Upper lobe of right lung (tissue), 1 donor: Measurements from ENCODE around the gene ABCD2. TPM values are rescaled to one million over a fixed set of nuclear protein-coding genes. Genes with fewer than 3 reads are reported as not detected.

Source experiments
- ATAC-seq: fragments of 200-7000 bp; cut with Tn5 transposase; one replicate; pipeline ENCODE4 v1.9.1; 2020; ENCODE audit warnings: mild to moderate bottlenecking, moderate library complexity
- DNase-seq: peaks from one replicate; pipeline ENCODE4 v3.0.0-alpha.2; 2020
- H3K27ac ChIP-seq: fragments of 200-600 bp; one replicate; pipeline ENCODE4 v1.8.0; 2022
- H3K27me3 ChIP-seq: fragments of 200-600 bp; one replicate; pipeline ENCODE4 v1.8.0; 2022; ENCODE audit warnings: mild to moderate bottlenecking
- H3K36me3 ChIP-seq: fragments of 200-600 bp; one replicate; pipeline ENCODE4 v1.8.0; 2022
- H3K4me1 ChIP-seq: fragments of 200-600 bp; one replicate; pipeline ENCODE4 v1.8.0; 2022
- H3K4me3 ChIP-seq: fragments of 200-600 bp; one replicate; pipeline ENCODE4 v1.8.0; 2022; ENCODE audit warnings: mild to moderate bottlenecking
- H3K9me3 ChIP-seq: fragments of 200-600 bp; one replicate; pipeline ENCODE4 v1.8.0; 2022
- CTCF ChIP-seq: fragments of 200-600 bp; IDR thresholded peaks from one replicate; pipeline ENCODE4 v1.8.0; 2022; ENCODE audit warnings: antibody characterized with exemption
- intact Hi-C: fragments of 100-400 bp; cut with DNase I; formaldehyde crosslinking; loops from one replicate; pipeline ENCODE4 v1.11.0; 2022
- total RNA-seq: library from RNA; stranded (reverse); fragmentation: NEBNext Ultra II Directional; extraction: Animal tissue kit (Norgen Biotek cat#: 25700); gene quantifications from one replicate; pipeline ENCODE4 v1.2.1, GENCODE V29; 2021
- donor health status: DM: no; HTN: yes; CAD: no; lungs with severe emphysema.

The ABCD2 gene
- total RNA-seq, 1 donor from 2014 or later, result 0.46 TPM

GRCh38 chr12:39612250-39612649 is 7.4 kb downstream of the ABCD2 start:
- no peaks in the 10 kb centered on the region for H3K9me3 ChIP-seq
- intact Hi-C loops, result no loop called here
- no peak for TF ChIP-seq CTCF
- no peak overlapping the region for H3K27ac ChIP-seq
- H3K36me3 ChIP-seq, result no peaks in the 10 kb centered on the region
- no peaks in the 10 kb centered on the region for H3K27me3 ChIP-seq
- DNase-seq (no peak), ATAC-seq (no peak)
- H3K4me1 ChIP-seq, result no peaks in the 10 kb centered on the region
- H3K4me3 ChIP-seq, result no peak overlapping the region

GRCh38 chr12:39611818-39612217 is 7.8 kb downstream of the ABCD2 start:
- Histone ChIP-seq H3K27me3 (no peaks in the 10 kb centered on the region), H3K36me3 (no peaks in the 10 kb centered on the region), H3K4me1 (no peaks in the 10 kb centered on the region), H3K4me3 (no peak overlapping the region), H3K9me3 (no peaks in the 10 kb centered on the region), H3K27ac (no peak overlapping the region)
- TF ChIP-seq CTCF, result no peak
- intact Hi-C loops, result no loop called here
- no peak for ATAC-seq
- DNase-seq, result no peak

GRCh38 chr12:39610436-39611025 is 9.1 kb downstream of the ABCD2 start:
- intact Hi-C loops, result no loop called here
- Histone ChIP-seq H3K9me3 (no peaks in the 10 kb centered on the region), H3K4me3 (no peak overlapping the region), H3K27ac (no peak overlapping the region), H3K27me3 (no peaks in the 10 kb centered on the region), H3K4me1 (no peaks in the 10 kb centered on the region), H3K36me3 (no peaks in the 10 kb centered on the region)
- no peak for DNase-seq
- TF ChIP-seq CTCF, result no peak
- ATAC-seq, result no peak

- no peaks in the 10 kb centered on the region for H3K27me3 ChIP-seq
Observed at GRCh38 chr12:39606712-39607423, 12.7 kb downstream of the ABCD2 start.

GRCh38 chr12:39605996-39606395 is 13.6 kb downstream of the ABCD2 start:
- ATAC-seq, result no peak
- H3K9me3 ChIP-seq, result no peaks in the 10 kb centered on the region
- no peak overlapping the region for H3K4me3 ChIP-seq
- no peak for DNase-seq
- H3K4me1 ChIP-seq, result no peaks in the 10 kb centered on the region
- H3K36me3 ChIP-seq, result no peaks in the 10 kb centered on the region
- no peaks in the 10 kb centered on the region for H3K27me3 ChIP-seq
- no peak for TF ChIP-seq CTCF
- H3K27ac ChIP-seq, result no peak overlapping the region
- intact Hi-C loops, result no loop called here

More at GRCh38 chr12:39606712-39607423, 12.7 kb downstream of the ABCD2 start:
- Histone ChIP-seq H3K27ac (no peak overlapping the region), H3K36me3 (no peaks in the 10 kb centered on the region), H3K9me3 (no peaks in the 10 kb centered on the region), H3K4me1 (no peaks in the 10 kb centered on the region), H3K4me3 (no peak overlapping the region)
- no peak for DNase-seq
- no peak for ATAC-seq
- TF ChIP-seq CTCF, result no peak
- intact Hi-C loops, result no loop called here
